Glomerular visceral epithelial cell (primary cell): ENCODE results near the gene RUNX2.
"Not testable (repeated sequence)": the region's sequence is repeated elsewhere in the genome, so short reads cannot be mapped to it uniquely, and the experiment has no call there.

ENCODE experiments used
- DNase-seq: peaks from one replicate; pipeline ENCODE4 v3.0.0-alpha.2; 2016; ENCODE audit errors: extremely low spot score

Gene RUNX2

GRCh38 chr6:45555981-45556771 is 228.0 kb downstream of the RUNX2 start:
- no peak for DNase-seq

- DNase-seq = no peak
These were observed 228.7 kb downstream of the RUNX2 start for GRCh38 chr6:45556828-45557227.

GRCh38 chr6:45557454-45557853 is 229.3 kb downstream of the RUNX2 start:
- DNase-seq = no peak

- no peak for DNase-seq
These were observed 230.7 kb downstream of the RUNX2 start for GRCh38 chr6:45558858-45559257.

- DNase-seq = not testable (repeated sequence)
These were observed 232.2 kb downstream of the RUNX2 start for GRCh38 chr6:45560321-45560820.

GRCh38 chr6:45562171-45562570 is 234.0 kb downstream of the RUNX2 start:
- no peak for DNase-seq

- no peak for DNase-seq
These were observed 234.9 kb downstream of the RUNX2 start for GRCh38 chr6:45563041-45563440.

GRCh38 chr6:45563844-45564243 is 235.7 kb downstream of the RUNX2 start:
- DNase-seq = no peak

GRCh38 chr6:45566882-45567281 is 238.8 kb downstream of the RUNX2 start:
- DNase-seq = peak; percentile 57

GRCh38 chr6:45567879-45568278 is 239.7 kb downstream of the RUNX2 start:
- no peak for DNase-seq

GRCh38 chr6:45568626-45569025 is 240.5 kb downstream of the RUNX2 start:
- DNase-seq = no peak

- DNase-seq = no peak
These were observed 241.2 kb downstream of the RUNX2 start for GRCh38 chr6:45569210-45569945.

- DNase-seq = no peak
These were observed 243.0 kb downstream of the RUNX2 start for GRCh38 chr6:45571159-45571558.

GRCh38 chr6:45572833-45573232 is 244.7 kb downstream of the RUNX2 start:
- DNase-seq = no peak

GRCh38 chr6:45574014-45574461 is 245.9 kb downstream of the RUNX2 start:
- DNase-seq = no peak

GRCh38 chr6:45574885-45575284 is 246.8 kb downstream of the RUNX2 start:
- no peak for DNase-seq

- DNase-seq = no peak
These were observed 248.8 kb downstream of the RUNX2 start for GRCh38 chr6:45576648-45577624.

- DNase-seq = no peak
These were observed 249.8 kb downstream of the RUNX2 start for GRCh38 chr6:45577836-45578504.

- no peak for DNase-seq
These were observed 256.0 kb downstream of the RUNX2 start for GRCh38 chr6:45584127-45584526.

- DNase-seq = no peak
These were observed 258.4 kb downstream of the RUNX2 start for GRCh38 chr6:45586216-45587171.
